ENCODE results near the gene A3GALT2.

DNA sequence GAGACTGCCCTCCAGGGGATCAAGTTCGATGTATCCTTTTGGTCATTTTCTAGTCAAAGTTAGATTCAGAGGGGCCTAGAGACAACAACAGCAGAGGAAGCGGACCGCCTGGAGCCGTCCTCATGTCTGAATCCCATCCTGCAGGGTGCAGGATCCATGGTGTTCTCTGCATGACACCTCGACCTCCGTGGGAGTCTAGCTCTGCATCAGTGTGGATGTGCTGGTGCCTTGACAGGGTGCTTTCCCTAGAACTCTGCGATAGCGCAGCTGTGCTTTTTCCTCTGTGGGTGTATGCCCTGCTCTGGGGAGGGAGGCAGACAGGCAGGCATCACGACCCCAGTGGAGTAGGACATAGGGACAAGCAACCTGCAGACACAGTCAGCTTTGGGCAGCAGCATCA is 48.2 kb upstream of the A3GALT2 start:
- TF ChIP-seq, protein P1, sequence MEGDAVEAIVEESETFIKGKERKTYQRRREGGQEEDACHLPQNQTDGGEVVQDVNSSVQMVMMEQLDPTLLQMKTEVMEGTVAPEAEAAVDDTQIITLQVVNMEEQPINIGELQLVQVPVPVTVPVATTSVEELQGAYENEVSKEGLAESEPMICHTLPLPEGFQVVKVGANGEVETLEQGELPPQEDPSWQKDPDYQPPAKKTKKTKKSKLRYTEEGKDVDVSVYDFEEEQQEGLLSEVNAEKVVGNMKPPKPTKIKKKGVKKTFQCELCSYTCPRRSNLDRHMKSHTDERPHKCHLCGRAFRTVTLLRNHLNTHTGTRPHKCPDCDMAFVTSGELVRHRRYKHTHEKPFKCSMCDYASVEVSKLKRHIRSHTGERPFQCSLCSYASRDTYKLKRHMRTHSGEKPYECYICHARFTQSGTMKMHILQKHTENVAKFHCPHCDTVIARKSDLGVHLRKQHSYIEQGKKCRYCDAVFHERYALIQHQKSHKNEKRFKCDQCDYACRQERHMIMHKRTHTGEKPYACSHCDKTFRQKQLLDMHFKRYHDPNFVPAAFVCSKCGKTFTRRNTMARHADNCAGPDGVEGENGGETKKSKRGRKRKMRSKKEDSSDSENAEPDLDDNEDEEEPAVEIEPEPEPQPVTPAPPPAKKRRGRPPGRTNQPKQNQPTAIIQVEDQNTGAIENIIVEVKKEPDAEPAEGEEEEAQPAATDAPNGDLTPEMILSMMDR (IDR thresholded peaks at IDR 0.05): no peak
- TF ChIP-seq EP300 (IDR thresholded peaks at IDR 0.05) (no peak), POLR2A (IDR thresholded peaks at IDR 0.05) (no peak)

Measured in ovary (tissue), 3 donors.